Astrocyte (in vitro differentiated cells and primary cell): Measurements from ENCODE around the gene MBTD1. TPM values are rescaled to one million over a fixed set of nuclear protein-coding genes. Genes with fewer than 3 reads are reported as not detected.

Experiments
- DNase-seq: peaks from one replicate; pipeline ENCODE4 v3.0.0-alpha.2; 2010; ENCODE audit warnings: low read depth
- FAIRE-seq: peaks from 2 replicates; lab custom pipeline; 2011; peaks lifted over from hg19 to GRCh38; lab: Jason Lieb, UNC
- H2AFZ ChIP-seq: 2 replicates; pipeline ENCODE4 v1.6.0; 2012; ENCODE audit warnings: low read depth, low read length, inconsistent platforms
- H3K27ac ChIP-seq: 2 replicates; pipeline ENCODE4 v1.5.1; 2011; ENCODE audit warnings: low read depth, low read length, inconsistent platforms
- H3K27me3 ChIP-seq: 2 replicates; pipeline ENCODE4 v1.6.0; 2011; ENCODE audit warnings: low read length, inconsistent platforms; ENCODE audit not compliant: insufficient read depth
- H3K36me3 ChIP-seq: 2 replicates; pipeline ENCODE4 v1.5.1; 2011; ENCODE audit warnings: low read length, inconsistent platforms; ENCODE audit not compliant: insufficient read depth
- H3K4me1 ChIP-seq: 2 replicates; pipeline ENCODE4 v1.5.1; 2011; ENCODE audit warnings: low read length, inconsistent platforms; ENCODE audit not compliant: insufficient read depth
- H3K4me2 ChIP-seq: 2 replicates; pipeline ENCODE4 v1.6.0; 2012; ENCODE audit warnings: low read length, inconsistent platforms
- H3K4me3 ChIP-seq: 2 replicates; pipeline ENCODE4 v1.5.1; 2011; ENCODE audit warnings: low read depth, mild to moderate bottlenecking, low read length, inconsistent platforms; ENCODE audit not compliant: insufficient read depth
- H3K79me2 ChIP-seq: 2 replicates; pipeline ENCODE4 v1.6.0; 2012; ENCODE audit warnings: mild to moderate bottlenecking, low read length, inconsistent platforms; ENCODE audit not compliant: insufficient read depth
- H3K9ac ChIP-seq: 2 replicates; pipeline ENCODE4 v1.6.0; 2012; ENCODE audit warnings: mild to moderate bottlenecking, low read length, inconsistent platforms
- H3K9me3 ChIP-seq: 2 replicates; pipeline ENCODE4 v1.5.1; 2012; ENCODE audit warnings: low read depth, mild to moderate bottlenecking, low read length, inconsistent platforms; ENCODE audit not compliant: insufficient read depth
- H4K20me1 ChIP-seq: 2 replicates; pipeline ENCODE4 v1.6.0; 2012; ENCODE audit warnings: low read length, inconsistent platforms; ENCODE audit not compliant: insufficient read depth
- H3K27ac Mint-ChIP-seq: one replicate; pipeline ENCODE4 v1.8.0; 2021; ENCODE audit warnings: mild to moderate bottlenecking, mixed read lengths; ENCODE audit not compliant: unreplicated experiment
- H3K27me3 Mint-ChIP-seq: one replicate; pipeline ENCODE4 v1.8.0; 2021; ENCODE audit warnings: low read depth, mixed read lengths; ENCODE audit not compliant: unreplicated experiment
- H3K36me3 Mint-ChIP-seq: one replicate; pipeline ENCODE4 v1.8.0; 2021; ENCODE audit warnings: low read depth, mixed read lengths; ENCODE audit not compliant: unreplicated experiment
- H3K4me1 Mint-ChIP-seq: one replicate; pipeline ENCODE4 v1.8.0; 2021; ENCODE audit warnings: low read depth, mixed read lengths; ENCODE audit not compliant: unreplicated experiment
- H3K4me3 Mint-ChIP-seq: one replicate; pipeline ENCODE4 v1.8.0; 2021; ENCODE audit warnings: mild to moderate bottlenecking, moderate library complexity, mixed read lengths; ENCODE audit not compliant: unreplicated experiment
- H3K9me3 Mint-ChIP-seq: one replicate; pipeline ENCODE4 v1.8.0; 2021; ENCODE audit warnings: mild to moderate bottlenecking, mixed read lengths; ENCODE audit not compliant: unreplicated experiment
- EZH2 ChIP-seq: IDR thresholded peaks from 2 replicates; pipeline ENCODE4 v1.6.1; 2012; ENCODE audit warnings: mild to moderate bottlenecking, low read length, inconsistent platforms; ENCODE audit not compliant: insufficient read depth
- total RNA-seq: library from RNA; stranded (reverse); gene quantifications from 2 replicates; pipeline ENCODE4 v1.2.1, GENCODE V29; 2021
- TF ChIP-seq, protein P1 (sequence below): IDR thresholded peaks from 2 replicates; pipeline ENCODE4 v1.5.1; 2011; ENCODE audit warnings: low read depth, mild to moderate bottlenecking, inconsistent platforms, low read length, moderate library complexity; ENCODE audit not compliant: insufficient read depth

Gene MBTD1
- total RNA-seq, 1 donor from 2014 or later = 11.1 TPM

DNA sequence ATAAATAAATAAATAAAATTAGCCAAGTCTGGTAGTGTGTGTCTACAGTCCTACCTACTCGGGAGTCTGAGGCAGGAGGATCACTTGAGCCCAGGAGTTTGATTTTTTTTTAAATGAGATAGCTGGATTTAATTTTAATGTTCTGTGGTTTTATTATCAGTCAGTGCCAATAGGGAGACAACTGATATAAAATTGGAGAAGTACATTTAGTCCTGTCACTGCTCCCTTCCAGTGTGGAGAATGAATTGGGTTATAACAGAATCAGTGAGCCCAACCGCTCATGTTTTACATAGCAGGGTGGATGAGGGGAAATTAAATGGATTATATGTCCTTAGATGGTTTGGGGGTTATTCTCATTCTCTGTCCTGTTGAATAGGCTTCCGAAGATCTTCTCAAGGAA is 100.2 kb downstream of the MBTD1 start:
- no peak overlapping the region for H3K4me3 Mint-ChIP-seq
- no peaks in the 10 kb centered on the region for H3K4me1 ChIP-seq
- TF ChIP-seq, protein P1, sequence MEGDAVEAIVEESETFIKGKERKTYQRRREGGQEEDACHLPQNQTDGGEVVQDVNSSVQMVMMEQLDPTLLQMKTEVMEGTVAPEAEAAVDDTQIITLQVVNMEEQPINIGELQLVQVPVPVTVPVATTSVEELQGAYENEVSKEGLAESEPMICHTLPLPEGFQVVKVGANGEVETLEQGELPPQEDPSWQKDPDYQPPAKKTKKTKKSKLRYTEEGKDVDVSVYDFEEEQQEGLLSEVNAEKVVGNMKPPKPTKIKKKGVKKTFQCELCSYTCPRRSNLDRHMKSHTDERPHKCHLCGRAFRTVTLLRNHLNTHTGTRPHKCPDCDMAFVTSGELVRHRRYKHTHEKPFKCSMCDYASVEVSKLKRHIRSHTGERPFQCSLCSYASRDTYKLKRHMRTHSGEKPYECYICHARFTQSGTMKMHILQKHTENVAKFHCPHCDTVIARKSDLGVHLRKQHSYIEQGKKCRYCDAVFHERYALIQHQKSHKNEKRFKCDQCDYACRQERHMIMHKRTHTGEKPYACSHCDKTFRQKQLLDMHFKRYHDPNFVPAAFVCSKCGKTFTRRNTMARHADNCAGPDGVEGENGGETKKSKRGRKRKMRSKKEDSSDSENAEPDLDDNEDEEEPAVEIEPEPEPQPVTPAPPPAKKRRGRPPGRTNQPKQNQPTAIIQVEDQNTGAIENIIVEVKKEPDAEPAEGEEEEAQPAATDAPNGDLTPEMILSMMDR = no peak
- TF ChIP-seq EZH2 = no peak
- peaks cover 43% of the 10 kb centered on the region for H4K20me1 ChIP-seq
- no peak overlapping the region for H3K9ac ChIP-seq
- H3K27ac Mint-ChIP-seq = no peak overlapping the region
- peaks cover 30% of the 10 kb centered on the region for H3K36me3 Mint-ChIP-seq
- H3K9me3 Mint-ChIP-seq = no peaks in the 10 kb centered on the region
- no peaks in the 10 kb centered on the region for H3K27me3 Mint-ChIP-seq
- no peak overlapping the region for H3K27ac ChIP-seq
- H3K4me1 Mint-ChIP-seq = peaks cover 5% of the 10 kb centered on the region
- DNase-seq = no peak
- H3K9me3 ChIP-seq = no peaks in the 10 kb centered on the region
- no peak for FAIRE-seq
- H3K79me2 ChIP-seq = peaks cover 55% of the 10 kb centered on the region
- H3K36me3 ChIP-seq = peaks cover 57% of the 10 kb centered on the region
- no peaks in the 10 kb centered on the region for H3K27me3 ChIP-seq
- H2AFZ ChIP-seq = no peak overlapping the region
- H3K4me3 ChIP-seq = no peak overlapping the region
- no peak overlapping the region for H3K4me2 ChIP-seq

DNA sequence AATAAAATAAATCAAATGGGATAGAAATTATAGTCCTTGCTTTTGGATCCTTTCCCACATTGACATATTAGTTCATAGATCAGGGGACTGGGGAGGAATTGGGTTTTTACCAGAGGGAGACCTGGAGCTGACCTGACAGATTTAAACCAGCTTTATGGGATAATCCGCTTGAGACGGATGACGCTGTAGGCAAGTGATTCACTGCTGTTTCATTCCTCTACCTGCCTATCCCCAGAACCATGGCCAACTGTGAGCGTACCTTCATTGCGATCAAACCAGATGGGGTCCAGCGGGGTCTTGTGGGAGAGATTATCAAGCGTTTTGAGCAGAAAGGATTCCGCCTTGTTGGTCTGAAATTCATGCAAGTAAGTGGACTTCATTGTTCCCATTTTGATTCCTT is 104.4 kb downstream of the MBTD1 start:
- TF ChIP-seq, protein P1 = no peak
- no peak for TF ChIP-seq EZH2
- Histone ChIP-seq H3K27ac (no peak overlapping the region), H4K20me1 (peaks cover 43% of the 10 kb centered on the region), H3K4me3 (peak overlapping the region; percentile 95), H3K9ac (no peak overlapping the region), H3K9me3 (no peaks in the 10 kb centered on the region), H2AFZ (no peak overlapping the region), H3K36me3 (peaks cover 39% of the 10 kb centered on the region), H3K4me2 (peak overlapping the region; percentile 97), H3K79me2 (peaks cover 67% of the 10 kb centered on the region), H3K27me3 (no peaks in the 10 kb centered on the region), H3K4me1 (peaks cover 8% of the 10 kb centered on the region)
- no peak overlapping the region for H3K27ac Mint-ChIP-seq
- no peaks in the 10 kb centered on the region for H3K9me3 Mint-ChIP-seq
- FAIRE-seq (no peak), DNase-seq (no peak)
- H3K4me3 Mint-ChIP-seq = peak overlapping the region; percentile 45
- peaks cover 11% of the 10 kb centered on the region for H3K36me3 Mint-ChIP-seq
- peaks cover 1% of the 10 kb centered on the region for H3K4me1 Mint-ChIP-seq
- no peaks in the 10 kb centered on the region for H3K27me3 Mint-ChIP-seq

DNA sequence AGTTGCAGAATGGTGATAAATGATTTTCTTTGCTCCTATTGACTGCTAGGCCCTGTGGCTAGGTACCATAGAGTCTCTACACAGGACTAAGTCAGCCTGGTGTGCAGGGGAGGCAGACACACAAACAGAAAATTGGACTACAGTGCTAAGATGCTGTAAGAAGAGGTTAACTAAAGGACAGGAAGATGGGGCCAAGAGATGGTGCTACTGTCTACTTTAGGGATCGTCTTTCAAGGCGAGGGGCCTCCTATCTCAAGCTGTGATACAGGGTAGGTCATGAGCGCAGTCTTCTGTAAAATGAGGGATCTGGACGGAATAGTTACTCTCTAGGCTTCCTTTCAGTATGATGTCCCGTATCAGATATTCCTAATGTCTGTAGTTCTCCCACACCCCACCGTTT is 105.7 kb downstream of the MBTD1 start:
- H3K36me3 Mint-ChIP-seq = peaks cover 5% of the 10 kb centered on the region
- no peaks in the 10 kb centered on the region for H3K4me1 Mint-ChIP-seq
- no peaks in the 10 kb centered on the region for H3K27me3 Mint-ChIP-seq
- peaks cover 8% of the 10 kb centered on the region for H3K4me1 ChIP-seq
- H3K4me3 Mint-ChIP-seq = no peak overlapping the region
- peak overlapping the region; percentile 83 for H3K27ac ChIP-seq
- no peak overlapping the region for H3K27ac Mint-ChIP-seq
- TF ChIP-seq, protein P1 = no peak
- no peak for TF ChIP-seq EZH2
- H3K9me3 Mint-ChIP-seq = no peaks in the 10 kb centered on the region
- H3K27me3 ChIP-seq = no peaks in the 10 kb centered on the region
- no peak for DNase-seq
- peak overlapping the region; percentile 94 for H3K9ac ChIP-seq
- FAIRE-seq = no peak
- H3K4me2 ChIP-seq = peak overlapping the region; percentile 97
- H2AFZ ChIP-seq = peak overlapping the region; percentile 80
- H3K79me2 ChIP-seq = peaks cover 58% of the 10 kb centered on the region
- H4K20me1 ChIP-seq = peaks cover 33% of the 10 kb centered on the region
- no peaks in the 10 kb centered on the region for H3K9me3 ChIP-seq
- peaks cover 30% of the 10 kb centered on the region for H3K36me3 ChIP-seq
- peak overlapping the region; percentile 95 for H3K4me3 ChIP-seq
